RWPE2 (cell line): ENCODE data around the gene SCEL.

ENCODE experiments used
- ATAC-seq: fragments of 200-7000 bp; cut with Tn5 transposase; 3 replicates; pipeline ENCODE4 v1.9.1; 2021; ENCODE audit warnings: low read depth
- DNase-seq: peaks from one replicate; pipeline ENCODE4 v3.0.0-alpha.2; 2020; ENCODE audit warnings: low spot score
- H3K27ac ChIP-seq: fragments of 450-650 bp; 2 replicates; pipeline ENCODE4 v1.5.1; 2017; ENCODE audit warnings: mild to moderate bottlenecking; ENCODE audit not compliant: poor library complexity, severe bottlenecking
- H3K27me3 ChIP-seq: fragments of 250-450 bp; sonication (Bioruptor Pico); 2 replicates; pipeline ENCODE4 v1.5.1; 2021; ENCODE audit warnings: mild to moderate bottlenecking, moderate library complexity; ENCODE audit not compliant: insufficient read depth, poor library complexity, severe bottlenecking
- H3K36me3 ChIP-seq: fragments of 250-450 bp; sonication (Bioruptor Pico); 2 replicates; pipeline ENCODE4 v1.5.1; 2020; ENCODE audit warnings: low read depth, mild to moderate bottlenecking, moderate library complexity
- H3K4me1 ChIP-seq: fragments of 250-450 bp; sonication (Bioruptor Pico); 2 replicates; pipeline ENCODE4 v1.5.1; 2021; ENCODE audit warnings: mild to moderate bottlenecking, moderate library complexity; ENCODE audit not compliant: insufficient read depth, poor library complexity, severe bottlenecking
- H3K4me3 ChIP-seq: fragments of 250-450 bp; sonication (Bioruptor Pico); 2 replicates; pipeline ENCODE4 v1.5.1; 2021; ENCODE audit warnings: mild to moderate bottlenecking, moderate library complexity; ENCODE audit not compliant: severe bottlenecking
- H3K9me3 ChIP-seq: fragments of 250-450 bp; sonication (Bioruptor Pico); 2 replicates; pipeline ENCODE4 v1.5.1; 2021; ENCODE audit warnings: mild to moderate bottlenecking, moderate library complexity; ENCODE audit not compliant: severe bottlenecking
- TF ChIP-seq, protein P1 (sequence below): fragments of 450-650 bp; IDR thresholded peaks from one replicate; pipeline ENCODE4 v1.5.1; 2017; ENCODE audit warnings: mild to moderate bottlenecking, moderate library complexity; ENCODE audit not compliant: poor library complexity, severe bottlenecking

Gene SCEL

DNA sequence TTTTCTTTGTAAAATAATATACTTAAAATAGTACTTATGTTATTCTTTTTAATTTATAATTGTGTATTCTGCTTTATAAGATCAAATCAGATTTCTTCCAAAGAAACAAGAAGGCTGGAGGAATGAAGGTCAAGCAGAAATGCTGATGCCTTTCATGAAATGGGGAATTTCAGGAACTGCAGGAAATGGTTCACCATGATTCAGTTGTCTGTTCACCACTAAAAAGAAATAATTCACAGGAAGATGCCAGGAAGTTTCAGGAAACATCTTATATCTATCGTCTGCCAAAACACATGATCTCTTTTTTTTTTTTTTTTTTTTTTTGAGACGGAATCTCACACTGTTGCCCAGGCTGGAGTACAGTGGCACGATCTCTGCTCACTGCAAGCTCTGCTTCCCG is 15.7 kb upstream of the SCEL start:
- DNase-seq (no peak), ATAC-seq (no peak)
- Histone ChIP-seq H3K27me3 (no peaks in the 10 kb centered on the region), H3K9me3 (no peaks in the 10 kb centered on the region), H3K4me1 (peaks cover 59% of the 10 kb centered on the region), H3K36me3 (no peaks in the 10 kb centered on the region), H3K27ac (peak overlapping the region; percentile 97), H3K4me3 (no peak overlapping the region)
- TF ChIP-seq, protein P1, sequence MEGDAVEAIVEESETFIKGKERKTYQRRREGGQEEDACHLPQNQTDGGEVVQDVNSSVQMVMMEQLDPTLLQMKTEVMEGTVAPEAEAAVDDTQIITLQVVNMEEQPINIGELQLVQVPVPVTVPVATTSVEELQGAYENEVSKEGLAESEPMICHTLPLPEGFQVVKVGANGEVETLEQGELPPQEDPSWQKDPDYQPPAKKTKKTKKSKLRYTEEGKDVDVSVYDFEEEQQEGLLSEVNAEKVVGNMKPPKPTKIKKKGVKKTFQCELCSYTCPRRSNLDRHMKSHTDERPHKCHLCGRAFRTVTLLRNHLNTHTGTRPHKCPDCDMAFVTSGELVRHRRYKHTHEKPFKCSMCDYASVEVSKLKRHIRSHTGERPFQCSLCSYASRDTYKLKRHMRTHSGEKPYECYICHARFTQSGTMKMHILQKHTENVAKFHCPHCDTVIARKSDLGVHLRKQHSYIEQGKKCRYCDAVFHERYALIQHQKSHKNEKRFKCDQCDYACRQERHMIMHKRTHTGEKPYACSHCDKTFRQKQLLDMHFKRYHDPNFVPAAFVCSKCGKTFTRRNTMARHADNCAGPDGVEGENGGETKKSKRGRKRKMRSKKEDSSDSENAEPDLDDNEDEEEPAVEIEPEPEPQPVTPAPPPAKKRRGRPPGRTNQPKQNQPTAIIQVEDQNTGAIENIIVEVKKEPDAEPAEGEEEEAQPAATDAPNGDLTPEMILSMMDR, result no peak

GRCh38 chr13:77521194-77521593 is 14.3 kb upstream of the SCEL start:
- no peaks in the 10 kb centered on the region for H3K27me3 ChIP-seq
- peak; percentile 72 for ATAC-seq
- peaks cover 49% of the 10 kb centered on the region for H3K4me1 ChIP-seq
- H3K27ac ChIP-seq, result peak overlapping the region; percentile 97
- TF ChIP-seq, protein P1, result no peak
- peak; percentile 79 for DNase-seq
- no peaks in the 10 kb centered on the region for H3K36me3 ChIP-seq
- H3K9me3 ChIP-seq, result no peaks in the 10 kb centered on the region
- H3K4me3 ChIP-seq, result no peak overlapping the region

GRCh38 chr13:77521595-77522367 is 13.7 kb upstream of the SCEL start:
- H3K4me3 ChIP-seq, result no peak overlapping the region

DNA sequence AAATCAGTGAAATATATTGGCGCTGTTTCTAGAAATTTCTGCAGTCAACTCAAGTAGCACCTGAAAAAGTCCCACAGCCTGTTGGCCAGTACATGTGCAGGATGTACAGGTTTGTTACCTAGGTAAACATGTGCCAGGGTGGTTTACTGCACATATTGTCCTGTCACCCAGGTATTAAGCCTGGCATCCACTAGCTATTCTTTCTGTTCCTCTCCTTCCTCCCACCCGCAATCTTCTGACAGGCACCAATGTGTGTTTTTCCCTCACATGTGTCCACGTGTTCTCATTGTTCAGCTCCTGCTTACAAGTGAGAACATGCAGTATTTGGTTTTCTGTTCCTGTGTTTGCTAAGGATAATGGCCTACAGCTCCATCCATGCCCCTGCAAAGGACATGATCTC is 13.1 kb upstream of the SCEL start:
- H3K4me3 ChIP-seq, result no peak overlapping the region
- no peaks in the 10 kb centered on the region for H3K9me3 ChIP-seq
- no peak for DNase-seq
- ATAC-seq, result no peak
- TF ChIP-seq, protein P1, result peak; percentile 1
- peak overlapping the region; percentile 97 for H3K27ac ChIP-seq
- no peaks in the 10 kb centered on the region for H3K36me3 ChIP-seq
- H3K4me1 ChIP-seq, result peaks cover 37% of the 10 kb centered on the region
- no peaks in the 10 kb centered on the region for H3K27me3 ChIP-seq

More at GRCh38 chr13:77521595-77522367, 13.7 kb upstream of the SCEL start:
- peak overlapping the region; percentile 97 for H3K27ac ChIP-seq
- no peaks in the 10 kb centered on the region for H3K27me3 ChIP-seq
- peak; percentile 94 for ATAC-seq
- H3K36me3 ChIP-seq, result no peaks in the 10 kb centered on the region
- H3K4me1 ChIP-seq, result peaks cover 43% of the 10 kb centered on the region
- TF ChIP-seq, protein P1, result peak; percentile 5
- DNase-seq, result peak; percentile 85
- no peaks in the 10 kb centered on the region for H3K9me3 ChIP-seq

- H3K4me1 ChIP-seq, result peaks cover 37% of the 10 kb centered on the region
- no peaks in the 10 kb centered on the region for H3K9me3 ChIP-seq
- H3K27ac ChIP-seq, result peak overlapping the region; percentile 97
- no peaks in the 10 kb centered on the region for H3K27me3 ChIP-seq
- TF ChIP-seq, protein P1, result no peak
- H3K4me3 ChIP-seq, result no peak overlapping the region
- ATAC-seq, result no peak
- H3K36me3 ChIP-seq, result no peaks in the 10 kb centered on the region
- no peak for DNase-seq
Measured at GRCh38 chr13:77523386-77523785, 12.1 kb upstream of the SCEL start.
